ENCODE results near the gene FMR1.

Gene FMR1

DNA sequence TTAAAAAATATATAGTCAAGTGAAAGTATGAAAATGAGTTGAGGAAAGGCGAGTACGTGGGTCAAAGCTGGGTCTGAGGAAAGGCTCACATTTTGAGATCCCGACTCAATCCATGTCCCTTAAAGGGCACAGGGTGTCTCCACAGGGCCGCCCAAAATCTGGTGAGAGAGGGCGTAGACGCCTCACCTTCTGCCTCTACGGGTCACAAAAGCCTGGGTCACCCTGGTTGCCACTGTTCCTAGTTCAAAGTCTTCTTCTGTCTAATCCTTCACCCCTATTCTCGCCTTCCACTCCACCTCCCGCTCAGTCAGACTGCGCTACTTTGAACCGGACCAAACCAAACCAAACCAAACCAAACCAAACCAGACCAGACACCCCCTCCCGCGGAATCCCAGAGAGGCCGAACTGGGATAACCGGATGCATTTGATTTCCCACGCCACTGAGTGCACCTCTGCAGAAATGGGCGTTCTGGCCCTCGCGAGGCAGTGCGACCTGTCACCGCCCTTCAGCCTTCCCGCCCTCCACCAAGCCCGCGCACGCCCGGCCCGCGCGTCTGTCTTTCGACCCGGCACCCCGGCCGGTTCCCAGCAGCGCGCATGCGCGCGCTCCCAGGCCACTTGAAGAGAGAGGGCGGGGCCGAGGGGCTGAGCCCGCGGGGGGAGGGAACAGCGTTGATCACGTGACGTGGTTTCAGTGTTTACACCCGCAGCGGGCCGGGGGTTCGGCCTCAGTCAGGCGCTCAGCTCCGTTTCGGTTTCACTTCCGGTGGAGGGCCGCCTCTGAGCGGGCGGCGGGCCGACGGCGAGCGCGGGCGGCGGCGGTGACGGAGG, at the start of gene FMR1:
TSS of gene FMR1 (plus strand) at position 728 of the 831 bp plus-strand sequence. CDS start 261 bp downstream, outside the sequence.
- peak; percentile 68 for DNase-seq (ENCODE audit: low read depth)
- peak within 1 kb of the TSS; percentile 72 for H3K4me3 ChIP-seq (ENCODE audit: low read depth, low read length)

DNA sequence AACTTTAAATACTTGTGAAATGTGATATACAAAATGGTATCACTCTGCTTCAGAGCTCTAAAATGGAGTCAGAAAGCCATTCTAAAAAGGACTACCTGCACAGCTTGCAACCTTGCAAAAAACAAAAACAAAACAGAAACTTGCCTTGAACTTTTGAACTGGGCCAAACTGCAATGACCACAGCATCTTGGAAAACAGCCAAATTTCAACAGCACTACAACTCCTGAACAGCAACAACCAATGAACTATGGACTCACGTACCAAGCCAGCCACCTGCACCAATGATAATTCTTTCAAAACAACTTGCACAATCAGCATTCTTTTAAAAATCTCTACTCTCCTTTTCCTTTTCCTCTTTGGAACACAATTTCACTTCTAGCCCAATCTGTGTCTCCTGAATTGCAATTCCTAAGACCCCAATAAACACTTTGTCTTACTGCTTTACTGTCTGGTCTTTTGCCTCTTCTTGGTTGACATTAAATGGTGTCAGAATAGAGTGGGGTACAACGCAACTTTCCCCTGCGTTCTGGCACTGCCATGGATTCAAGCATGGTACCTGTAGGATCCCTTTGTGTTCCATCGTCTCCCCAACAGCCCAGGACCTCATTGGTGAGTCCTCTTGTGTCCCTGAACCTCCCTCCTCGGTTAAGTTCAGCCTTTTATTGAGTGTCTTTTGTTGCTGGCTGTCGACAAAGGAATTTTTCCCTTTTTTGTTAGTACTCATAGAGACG, 35.7 kb upstream of the FMR1 start:
- H3K4me3 ChIP-seq (ENCODE audit: low read depth, low read length): no peak overlapping the region
- DNase-seq (ENCODE audit: low read depth): no peak

DNA sequence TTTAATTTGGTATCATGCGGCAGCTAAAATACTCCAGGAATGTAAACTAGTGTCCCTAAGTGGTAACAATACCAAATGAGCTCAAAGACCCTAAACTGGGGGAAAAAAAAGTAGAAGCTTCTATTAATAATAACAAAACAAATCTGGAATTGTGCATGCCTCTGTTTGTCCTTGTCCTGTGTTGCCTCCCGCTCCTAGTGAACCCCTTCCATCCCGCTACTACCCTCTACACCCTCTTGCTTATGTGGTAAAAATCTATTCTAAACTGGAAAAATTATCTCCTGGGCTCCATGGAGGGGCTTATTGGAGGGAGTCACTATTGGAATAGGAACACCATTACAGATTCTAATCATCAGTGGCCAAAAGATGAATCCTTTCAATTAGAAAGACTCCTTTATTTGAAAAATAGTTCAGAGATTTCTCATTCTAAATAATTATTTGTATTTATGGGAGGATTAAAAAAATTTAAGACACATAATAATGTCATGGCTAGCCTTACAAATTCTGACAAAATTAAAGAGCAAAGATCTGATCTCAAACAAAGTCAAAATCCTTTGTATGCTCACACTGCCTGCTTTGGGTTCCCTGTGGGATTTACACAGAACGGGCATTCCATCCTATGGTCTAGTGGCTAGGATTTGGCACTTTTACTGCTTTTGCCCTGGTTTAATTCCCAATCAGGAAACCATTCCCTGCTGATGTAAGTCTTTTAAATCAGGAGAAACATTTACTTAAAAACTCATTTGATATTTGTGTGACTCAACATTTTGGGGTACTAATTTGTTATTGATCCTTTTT, 34.7 kb upstream of the FMR1 start:
- no peak for DNase-seq (ENCODE audit: low read depth)

DNA sequence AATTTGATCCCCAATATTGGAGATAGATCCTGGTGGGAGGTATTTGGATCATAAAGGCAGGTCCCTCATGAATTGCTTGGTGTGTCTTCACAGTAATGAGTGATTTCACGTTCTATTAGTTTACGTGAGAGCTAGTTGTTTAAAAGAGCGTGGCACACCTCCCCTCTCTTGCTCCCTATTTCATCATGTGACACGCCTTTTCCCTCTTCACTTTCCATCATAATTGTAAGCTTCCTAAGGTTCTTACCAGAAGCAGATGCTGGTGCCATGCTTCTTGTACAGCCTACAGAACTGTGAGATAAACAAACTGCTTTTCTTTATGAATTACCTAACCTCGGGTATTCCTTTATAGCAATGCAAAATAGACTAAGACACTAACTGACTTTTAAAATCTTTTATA, 34.0 kb upstream of the FMR1 start:
- DNase-seq (ENCODE audit: low read depth): no peak
- H3K4me3 ChIP-seq (ENCODE audit: low read depth, low read length): no peak overlapping the region

More for the DNA sequence above, 34.7 kb upstream of the FMR1 start:
- H3K4me3 ChIP-seq (ENCODE audit: low read depth, low read length): no peak overlapping the region

DNA sequence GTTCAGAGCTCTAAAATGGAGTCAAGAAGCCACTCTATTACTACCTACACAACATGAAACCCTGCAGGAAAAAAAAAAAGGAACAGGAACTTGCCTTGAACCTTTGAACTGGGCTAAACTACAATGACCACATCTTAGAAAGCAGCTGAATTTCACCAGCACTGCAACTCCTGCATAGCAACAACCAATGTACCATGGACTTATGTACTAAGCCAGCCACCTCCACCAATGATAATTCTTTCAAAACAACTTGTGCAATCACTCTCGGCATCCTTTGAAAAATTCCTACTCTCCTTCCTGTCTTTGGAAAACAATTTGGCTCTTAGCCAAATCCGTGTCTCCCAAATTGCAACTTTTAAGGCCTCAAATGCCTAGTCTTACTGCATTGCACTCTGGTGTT, 26.8 kb upstream of the FMR1 start:
- no peak overlapping the region for H3K4me3 ChIP-seq (ENCODE audit: low read depth, low read length)
- no peak for DNase-seq (ENCODE audit: low read depth)

DNA sequence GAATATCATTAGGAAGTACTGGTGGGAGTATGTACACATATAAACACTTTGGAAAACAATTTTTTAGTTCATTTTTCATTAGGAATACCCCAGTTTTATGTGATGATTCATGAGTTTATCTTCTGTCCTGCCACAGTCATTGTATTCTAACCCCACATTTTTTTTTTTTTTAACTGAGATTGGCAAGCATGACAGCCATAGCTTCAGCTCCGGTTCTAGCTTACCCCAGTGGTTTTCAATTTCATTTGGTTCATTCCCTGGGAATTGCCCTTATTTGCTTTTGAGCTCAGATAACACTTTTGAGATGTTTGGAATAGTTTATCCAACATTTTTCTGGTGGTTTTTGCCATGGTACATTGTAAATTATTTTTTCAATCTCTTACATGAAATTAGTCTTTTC, 21.0 kb upstream of the FMR1 start:
- DNase-seq (ENCODE audit: low read depth): no peak
- H3K4me3 ChIP-seq (ENCODE audit: low read depth, low read length): no peak overlapping the region

DNA sequence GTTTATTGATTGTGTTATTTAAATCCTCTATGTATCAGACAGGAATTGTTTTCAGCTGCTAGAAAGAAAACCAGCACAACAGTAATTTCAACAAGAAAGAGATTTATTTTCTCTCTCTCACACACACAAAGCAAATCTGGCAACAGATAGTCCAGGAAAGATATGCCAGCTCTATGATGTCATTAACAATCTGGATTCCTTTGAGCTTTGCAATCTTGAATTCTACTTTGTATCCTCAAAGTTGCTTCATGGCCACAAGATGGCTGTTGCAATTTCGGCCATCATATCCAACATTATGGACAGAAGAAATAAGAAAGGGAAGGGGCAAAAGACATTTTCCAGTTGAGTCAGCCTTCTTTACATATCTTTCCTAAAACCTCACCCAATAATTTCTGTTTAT, 19.8 kb upstream of the FMR1 start:
- no peak overlapping the region for H3K4me3 ChIP-seq (ENCODE audit: low read depth, low read length)
- no peak for DNase-seq (ENCODE audit: low read depth)

DNA sequence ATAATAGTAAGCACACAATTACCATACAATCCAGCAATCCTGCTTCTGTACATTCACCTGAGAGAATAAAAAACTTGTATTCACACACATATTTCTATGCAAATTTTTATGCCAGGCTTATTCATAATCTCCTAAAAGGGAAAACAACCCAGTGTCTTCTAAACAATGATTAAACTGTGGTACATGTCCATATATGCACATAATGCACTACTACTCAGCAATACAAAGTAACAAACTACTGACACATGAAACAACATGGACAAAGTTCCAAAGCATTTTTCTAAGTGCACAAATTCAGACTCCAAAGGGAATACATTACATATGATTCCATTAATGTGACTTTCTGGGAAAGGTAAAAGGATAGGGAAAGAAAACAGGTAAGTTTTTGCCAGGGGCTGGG, 18.0 kb upstream of the FMR1 start:
- H3K4me3 ChIP-seq (ENCODE audit: low read depth, low read length): no peak overlapping the region

DNA sequence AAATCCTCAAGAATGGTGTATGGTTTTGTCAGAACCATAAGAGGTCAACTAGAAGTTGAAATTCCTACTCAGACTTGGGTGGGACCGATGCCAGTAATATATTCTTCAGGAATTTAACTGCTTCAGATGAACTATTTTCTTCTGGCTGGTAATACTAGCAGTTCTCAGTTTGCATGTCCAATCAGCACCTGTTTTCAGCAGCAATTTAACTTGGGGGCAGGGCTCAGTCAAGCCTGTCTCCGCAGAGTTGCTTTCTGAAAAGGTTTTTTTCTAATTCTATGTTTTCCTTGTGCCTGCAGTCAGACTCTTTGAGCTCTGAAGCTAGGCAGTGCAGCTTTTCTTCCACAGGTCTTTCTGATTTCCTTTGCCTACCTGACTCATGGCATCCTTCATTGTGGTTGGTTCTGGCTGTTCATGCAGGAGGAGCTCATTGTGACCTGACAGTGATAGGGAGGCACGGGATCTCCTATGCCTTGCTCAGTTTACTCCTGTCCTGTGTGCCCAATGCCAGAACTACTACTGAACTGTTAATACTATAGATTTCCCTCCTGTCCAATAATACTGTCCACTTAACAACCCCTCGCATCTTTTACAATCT, 17.3 kb upstream of the FMR1 start:
- H3K4me3 ChIP-seq (ENCODE audit: low read depth, low read length): no peak overlapping the region
- no peak for DNase-seq (ENCODE audit: low read depth)

More for the DNA sequence above, 18.0 kb upstream of the FMR1 start:
- no peak for DNase-seq (ENCODE audit: low read depth)

DNA sequence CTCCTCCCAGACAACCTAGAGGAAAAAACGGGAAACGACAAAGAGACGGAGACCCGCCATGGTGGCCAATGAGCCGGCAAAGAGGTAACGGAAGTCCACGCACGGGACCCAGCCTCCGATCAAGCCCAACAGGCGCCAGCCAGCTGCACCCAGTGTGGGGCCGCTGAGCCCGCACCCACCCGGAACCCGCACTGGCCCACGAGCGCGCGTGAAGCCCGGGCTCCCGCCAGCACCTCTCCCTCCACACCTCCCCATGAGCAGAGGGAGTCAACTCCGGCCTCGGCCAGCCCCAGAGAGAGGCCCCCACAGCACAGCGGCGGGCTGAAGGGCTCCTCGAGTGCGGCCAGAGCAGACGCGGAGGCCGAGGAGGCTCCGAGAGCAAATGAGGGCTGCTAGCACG, 14.6 kb upstream of the FMR1 start:
- no peak overlapping the region for H3K4me3 ChIP-seq (ENCODE audit: low read depth, low read length)
- DNase-seq (ENCODE audit: low read depth): no peak

DNA sequence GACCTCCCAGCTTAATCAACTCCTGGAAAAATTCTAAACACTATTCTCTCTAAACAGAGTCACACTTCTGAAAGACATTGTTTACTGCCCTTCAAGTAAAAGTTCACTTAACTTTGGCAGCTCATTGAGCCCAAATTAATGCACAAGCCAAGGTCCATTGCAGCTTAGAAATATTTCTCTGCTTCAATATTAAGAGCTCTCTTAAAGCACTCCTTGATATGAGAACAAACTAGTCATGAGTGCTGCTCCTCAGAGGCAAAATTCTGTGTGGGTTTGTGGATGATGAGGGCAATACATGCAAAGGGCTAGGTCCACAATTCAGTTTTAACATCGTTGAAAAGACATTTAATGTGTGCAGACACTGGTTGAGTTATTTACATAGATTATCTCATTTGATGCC, 12.8 kb upstream of the FMR1 start:
- no peak for DNase-seq (ENCODE audit: low read depth)
- no peak overlapping the region for H3K4me3 ChIP-seq (ENCODE audit: low read depth, low read length)

DNA sequence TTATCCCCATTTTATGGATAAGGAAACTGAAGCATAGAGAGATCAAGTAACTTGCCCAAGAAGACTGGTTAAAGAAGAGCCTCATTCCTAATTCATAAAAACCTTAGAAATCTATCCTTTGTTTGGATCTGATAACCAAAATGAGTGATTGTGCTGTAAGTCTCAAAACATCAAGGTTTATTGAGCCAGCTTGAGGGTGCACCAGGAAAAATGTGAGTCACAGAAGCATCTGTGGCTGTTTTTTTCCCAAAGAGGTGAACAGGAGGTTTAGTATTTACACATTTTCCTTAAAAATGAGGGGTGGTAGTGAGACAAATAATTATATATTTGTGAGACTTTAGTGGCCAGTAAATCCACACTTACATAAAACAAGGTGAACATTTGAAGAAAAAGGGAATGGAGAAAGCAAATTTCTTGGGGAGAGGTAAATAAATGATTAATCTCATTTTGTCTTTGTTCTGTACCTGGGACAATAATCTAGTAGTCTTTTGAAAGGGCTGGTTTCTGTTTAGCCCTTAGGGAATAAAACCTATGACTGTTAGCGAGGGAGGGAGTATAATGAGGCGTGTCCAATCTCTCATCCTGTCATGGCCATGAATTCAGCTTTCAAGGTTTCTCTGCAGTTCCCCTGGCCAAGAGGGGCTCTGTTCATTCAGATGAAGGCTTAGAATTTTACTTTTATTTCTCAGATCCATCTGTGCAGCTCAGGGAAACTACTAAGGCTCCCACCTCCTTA, 12.2 kb upstream of the FMR1 start:
- no peak for DNase-seq (ENCODE audit: low read depth)
- H3K4me3 ChIP-seq (ENCODE audit: low read depth, low read length): no peak overlapping the region

DNA sequence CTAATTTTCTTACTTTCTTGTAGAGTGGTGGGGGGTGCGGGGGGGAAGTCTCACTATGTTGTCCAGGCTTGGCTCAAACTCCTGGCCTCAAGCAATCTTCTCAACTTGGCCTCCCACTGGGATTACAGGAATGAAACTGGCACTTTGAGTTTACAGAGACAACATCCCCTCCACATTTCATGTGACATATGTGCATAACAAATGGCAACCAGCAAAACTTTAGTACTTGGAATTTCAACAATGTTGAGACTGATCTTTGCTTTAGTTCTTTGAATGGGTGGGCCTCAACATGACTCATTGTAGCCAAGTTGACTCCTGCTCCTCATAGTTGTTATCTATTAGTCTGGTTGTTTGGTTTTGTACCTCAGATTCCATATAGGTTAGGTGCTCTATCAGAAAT, 11.4 kb upstream of the FMR1 start:
- DNase-seq (ENCODE audit: low read depth): no peak
- no peak overlapping the region for H3K4me3 ChIP-seq (ENCODE audit: low read depth, low read length)

DNA sequence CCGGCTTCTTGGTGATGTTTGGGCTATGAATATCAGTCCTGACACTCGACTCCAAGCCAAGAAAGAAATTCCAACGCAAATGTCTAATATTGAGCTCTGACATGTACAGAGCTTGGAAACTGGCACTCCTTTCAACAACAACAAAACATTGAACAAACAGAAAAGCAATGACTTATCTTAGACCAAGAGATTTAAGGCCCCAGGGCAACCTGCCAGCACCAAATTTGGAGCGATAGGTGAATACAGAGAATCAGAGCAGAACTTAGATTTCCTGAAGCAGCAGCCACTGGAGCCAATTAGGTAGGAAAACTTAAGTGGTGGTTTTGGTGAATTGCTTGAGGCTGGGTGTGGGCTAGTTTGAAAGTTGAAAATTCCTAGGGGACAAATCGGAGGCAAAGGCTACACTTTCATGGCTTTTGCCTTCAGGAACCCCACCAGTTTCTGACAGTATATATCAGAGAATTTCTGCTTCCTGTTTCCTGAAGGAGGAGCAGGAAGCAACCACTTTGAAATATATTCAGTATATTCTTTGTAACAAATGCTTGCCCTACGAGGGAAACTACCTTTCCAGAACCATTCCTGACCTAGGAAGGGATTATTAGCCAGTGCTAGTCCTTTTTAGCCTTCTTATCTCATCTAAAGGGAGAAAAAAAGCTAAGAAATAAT, 10.1 kb upstream of the FMR1 start:
- DNase-seq (ENCODE audit: low read depth): no peak
- no peak overlapping the region for H3K4me3 ChIP-seq (ENCODE audit: low read depth, low read length)

DNA sequence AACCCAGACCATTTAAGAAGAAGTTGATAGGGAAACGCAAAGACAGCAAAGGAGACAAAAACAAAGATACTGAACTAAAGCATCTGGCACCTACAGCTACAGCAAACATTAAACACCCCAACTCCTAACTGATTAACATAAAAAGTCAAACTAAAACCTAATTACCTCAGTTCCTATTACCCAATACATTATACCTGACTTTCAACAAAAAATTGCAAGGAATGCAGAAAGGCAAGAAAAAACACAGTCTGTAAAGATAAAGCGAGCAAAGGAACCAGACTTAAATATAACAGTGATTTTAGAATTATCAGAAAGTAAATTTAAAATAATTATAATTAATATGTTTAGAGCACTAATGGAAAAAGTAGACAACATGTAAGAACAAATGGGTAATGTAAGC, 9.4 kb upstream of the FMR1 start:
- DNase-seq (ENCODE audit: low read depth): no peak

DNA sequence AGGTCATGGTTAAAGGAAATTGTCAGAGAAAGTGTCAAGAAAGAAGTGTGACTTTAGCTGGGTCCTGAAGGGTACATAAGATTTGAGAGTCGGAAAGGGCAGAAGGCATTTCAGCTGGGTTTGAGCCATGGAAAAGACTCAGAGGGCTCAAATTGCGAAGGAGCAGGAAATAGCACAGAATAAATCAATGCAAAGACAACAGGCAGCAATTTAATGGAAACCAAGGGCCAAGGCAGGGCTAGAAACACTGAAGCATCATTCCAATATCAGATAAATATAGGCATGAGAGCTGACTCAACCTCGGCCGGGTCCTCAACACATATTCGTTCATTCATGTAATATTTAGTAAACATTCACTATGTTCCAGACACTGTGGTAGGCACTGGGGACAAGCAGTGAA, 3.6 kb upstream of the FMR1 start:
- no peak overlapping the region for H3K4me3 ChIP-seq (ENCODE audit: low read depth, low read length)
- DNase-seq (ENCODE audit: low read depth): no peak

More for the DNA sequence above, 9.4 kb upstream of the FMR1 start:
- H3K4me3 ChIP-seq (ENCODE audit: low read depth, low read length): no peak overlapping the region

DNA sequence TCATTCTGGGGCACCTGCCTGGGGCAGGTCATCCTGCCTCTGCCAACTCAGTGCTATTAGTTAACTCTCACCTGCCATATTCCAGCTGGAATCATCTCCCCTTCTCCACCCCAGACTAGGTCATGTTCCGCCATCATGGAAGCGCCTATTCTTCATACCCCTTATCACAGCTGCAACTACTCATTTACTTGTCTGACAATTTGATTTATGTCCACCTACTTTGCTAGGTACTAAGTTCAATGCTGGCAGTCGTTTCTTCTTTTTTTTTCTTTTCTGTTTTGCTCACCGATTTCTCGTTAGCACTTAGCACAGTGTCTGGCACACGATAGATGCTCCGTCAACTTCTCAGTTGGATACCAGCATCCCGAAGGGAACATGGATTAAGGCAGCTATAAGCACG, 1.1 kb upstream of the FMR1 start:
- no peak for DNase-seq (ENCODE audit: low read depth)
- H3K4me3 ChIP-seq (ENCODE audit: low read depth, low read length): no peak overlapping the region

DNA sequence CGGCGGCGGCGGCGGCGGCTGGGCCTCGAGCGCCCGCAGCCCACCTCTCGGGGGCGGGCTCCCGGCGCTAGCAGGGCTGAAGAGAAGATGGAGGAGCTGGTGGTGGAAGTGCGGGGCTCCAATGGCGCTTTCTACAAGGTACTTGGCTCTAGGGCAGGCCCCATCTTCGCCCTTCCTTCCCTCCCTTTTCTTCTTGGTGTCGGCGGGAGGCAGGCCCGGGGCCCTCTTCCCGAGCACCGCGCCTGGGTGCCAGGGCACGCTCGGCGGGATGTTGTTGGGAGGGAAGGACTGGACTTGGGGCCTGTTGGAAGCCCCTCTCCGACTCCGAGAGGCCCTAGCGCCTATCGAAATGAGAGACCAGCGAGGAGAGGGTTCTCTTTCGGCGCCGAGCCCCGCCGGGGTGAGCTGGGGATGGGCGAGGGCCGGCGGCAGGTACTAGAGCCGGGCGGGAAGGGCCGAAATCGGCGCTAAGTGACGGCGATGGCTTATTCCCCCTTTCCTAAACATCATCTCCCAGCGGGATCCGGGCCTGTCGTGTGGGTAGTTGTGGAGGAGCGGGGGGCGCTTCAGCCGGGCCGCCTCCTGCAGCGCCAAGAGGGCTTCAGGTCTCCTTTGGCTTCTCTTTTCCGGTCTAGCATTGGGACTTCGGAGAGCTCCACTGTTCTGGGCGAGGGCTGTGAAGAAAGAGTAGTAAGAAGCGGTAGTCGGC, 528 bp downstream of the FMR1 start:
- peak; percentile 9 for DNase-seq (ENCODE audit: low read depth)
- peak overlapping the region; percentile 72 for H3K4me3 ChIP-seq (ENCODE audit: low read depth, low read length)
